GM12878 (cell line): Measurements from ENCODE around the gene XRRA1. TPM values are rescaled to one million over a fixed set of nuclear protein-coding genes. Genes with fewer than 3 reads are reported as not detected.
"Not testable (repeated sequence)": the region's sequence is repeated elsewhere in the genome, so short reads cannot be mapped to it uniquely, and the experiment has no call there.

Experiments used
- ATAC-seq: fragments of 200-7000 bp; cut with Tn5 transposase; 3 replicates; pipeline ENCODE4 v1.9.1; 2020; ENCODE audit warnings: mild to moderate bottlenecking, moderate library complexity
- BruUV-seq: library from RNA; stranded (reverse); fragments of 400-500 nt; replicated peaks from 2 replicates; lab custom pipeline; 2021; lab: Mats Ljungman, UMichigan
- CTCF ChIA-PET: fragments of 300-600 bp; sonication (Branson Sonifier 250); formaldehyde crosslinking; extraction: SDS; loops from one replicate; lab custom pipeline; 2021; ENCODE audit warnings: inconsistent platforms; lab: Yijun Ruan, JAX
- POLR2A ChIA-PET: fragments of 350-600 bp; formaldehyde crosslinking; extraction: SDS; loops from one replicate; lab custom pipeline; 2021; ENCODE audit warnings: inconsistent platforms; lab: Charles Lee
- RAD21 ChIA-PET: fragments of 300-600 bp; sonication (Branson Sonifier 250); formaldehyde crosslinking; loops from one replicate; lab custom pipeline; 2023; ENCODE audit warnings: antibody characterized with exemption; ENCODE audit not compliant: unreplicated experiment; lab: Charles Lee
- SMC1A ChIA-PET: fragments of 300-600 bp; sonication (Branson Sonifier 250); formaldehyde crosslinking; loops from one replicate; lab custom pipeline; 2023; ENCODE audit not compliant: unreplicated experiment, uncharacterized antibody; lab: Charles Lee
- DNase-seq: peaks from one replicate; pipeline ENCODE4 v3.0.0-alpha.2; 2011; ENCODE audit warnings: low read depth, low spot score
- FAIRE-seq: peaks from 3 replicates; lab custom pipeline; 2011; peaks lifted over from hg19 to GRCh38; lab: Jason Lieb, UNC
- H2AFZ ChIP-seq: 2 replicates; pipeline ENCODE4 v1.6.0; 2011; ENCODE audit warnings: low read depth, low read length, control low read depth; ENCODE audit not compliant: control insufficient read depth
- H3K27ac ChIP-seq: 2 replicates; pipeline ENCODE4 v1.5.1; 2011; ENCODE audit warnings: control low read depth; ENCODE audit not compliant: control insufficient read depth, insufficient read depth
- H3K27me3 ChIP-seq, 2 experiments: replicated peaks in 1 of 2; 2 replicates each; pipeline versions ENCODE4 v1.6.0 to v1.6.1; 2011; ENCODE audit warnings: low read length in 1 of 2; ENCODE audit not compliant: control insufficient read depth in 2 of 2, insufficient read depth in 2 of 2
- H3K36me3 ChIP-seq, 2 experiments: 2 replicates each; pipeline ENCODE4 v1.5.1; 2011; ENCODE audit warnings: low read length in 1 of 2; ENCODE audit not compliant: control insufficient read depth in 2 of 2, insufficient read depth in 2 of 2
- H3K4me1 ChIP-seq: 2 replicates; pipeline ENCODE4 v1.6.1; 2011; ENCODE audit warnings: mild to moderate bottlenecking, low read length, moderate library complexity, mixed read lengths; ENCODE audit not compliant: control insufficient read depth, insufficient read depth
- H3K4me2 ChIP-seq: 2 replicates; pipeline ENCODE4 v1.6.0; 2011; ENCODE audit warnings: control low read depth; ENCODE audit not compliant: control insufficient read depth, insufficient read depth
- H3K4me3 ChIP-seq: fragments of 200-600 bp; sonication (generic); 2 replicates; pipeline ENCODE4 v1.5.1; 2016
- H3K79me2 ChIP-seq: 2 replicates; pipeline ENCODE4 v1.6.0; 2011; ENCODE audit warnings: low read length; ENCODE audit not compliant: control insufficient read depth, insufficient read depth
- H3K9ac ChIP-seq: 2 replicates; pipeline ENCODE4 v1.8.0; 2011; ENCODE audit warnings: low read length, control low read depth, mixed read lengths; ENCODE audit not compliant: control insufficient read depth, insufficient read depth
- H3K9me3 ChIP-seq: replicated peaks from 3 replicates; pipeline ENCODE4 v1.5.1; 2011; ENCODE audit warnings: mild to moderate bottlenecking, low read length; ENCODE audit not compliant: control insufficient read depth, insufficient read depth
- H4K20me1 ChIP-seq: 2 replicates; pipeline ENCODE4 v1.6.0; 2011; ENCODE audit not compliant: control insufficient read depth, insufficient read depth
- ATF3 ChIP-seq: IDR thresholded peaks from 2 replicates; pipeline ENCODE4 v1.6.1; 2011; ENCODE audit warnings: low read depth, mild to moderate bottlenecking, low read length, moderate library complexity, borderline replicate concordance; ENCODE audit errors: extremely low read depth
- CBFB ChIP-seq: IDR thresholded peaks from 2 replicates; pipeline ENCODE4 v1.6.1; 2016; ENCODE audit warnings: antibody characterized with exemption, low read depth
- RAD21 ChIP-seq: IDR thresholded peaks from 2 replicates; pipeline ENCODE4 v1.6.1; 2011; ENCODE audit warnings: mild to moderate bottlenecking, low read depth, low read length, moderate library complexity; ENCODE audit not compliant: insufficient read depth
- RFX5 ChIP-seq: IDR thresholded peaks from 2 replicates; pipeline ENCODE4 v1.6.1; 2011; ENCODE audit warnings: low read depth, low read length, improper control_type of control experiment
- SIN3A ChIP-seq: IDR thresholded peaks from 2 replicates; pipeline ENCODE4 v1.6.1; 2012; ENCODE audit warnings: low read depth, low read length, improper control_type of control experiment
- ZZZ3 ChIP-seq: IDR thresholded peaks from 2 replicates; pipeline ENCODE4 v1.6.1; 2011; ENCODE audit warnings: low read depth; ENCODE audit not compliant: control insufficient read depth, insufficient read length
- WGBS: methylation state at CpG from one replicate; pipeline ENCODE4 v1.1.6; 2016; ENCODE audit warnings: low lambda C conversion rate; ENCODE audit not compliant: insufficient replicate concordance, insufficient coverage; ENCODE audit errors: missing lambda C conversion rate; 5-methylcytosine and 5-hydroxymethylcytosine counted together
- in situ Hi-C: fragments of 300-500 bp; cut with MboI; formaldehyde crosslinking; loops from 9 replicates; pipeline ENCODE4 v1.14.3; 2018; ENCODE audit warnings: mixed read lengths
- intact Hi-C: fragments of 100-400 bp; cut with micrococcal nuclease; formaldehyde crosslinking; loops from one replicate; pipeline ENCODE4 v1.14.2; 2022; ENCODE audit not compliant: unreplicated experiment
- polyA plus RNA-seq, 11 experiments: library from polyadenylated mRNA; depleted of rRNA in 4 of 11; unstranded in 6 of 11; stranded (reverse) in 5 of 11; fragments of >200 nt; fragmentation: Nextera tagmentation in 4 of 11; fragmentation: Illumina TruSeq in 1 of 11; extraction: Ambion mirVana in 4 of 11; extraction: Trizol in 1 of 11; gene quantifications; 1 replicate in 1 of 11; 2 replicates in 10 of 11; pipeline versions ENCODE4 v1.2.1 to v1.2.3, GENCODE V29; 2011 to 2016; ENCODE audit warnings: inconsistent platforms in 2 of 11, missing spikeins in 2 of 11, low read depth in 1 of 11
- total RNA-seq, 4 experiments: library from RNA; depleted of rRNA in 3 of 4; stranded (reverse); fragments of >200 nt in 3 of 4; fragmentation: Illumina TruSeq in 1 of 4; extraction: Trizol in 1 of 4; gene quantifications; 2 replicates each; pipeline versions ENCODE4 v1.2.1 to v1.2.3, GENCODE V29; 2013 to 2021

XRRA1 gene
- total and polyA plus RNA-seq, 10 of the 15 experiments (the other 5 are each of a cell fraction or from before 2014, with no cell fraction given) = 2.5 to 8.8 (median 4.6) TPM

GRCh38 chr11:74966651-74967050, 17.8 kb upstream of the XRRA1 start:
- DNase-seq = no peak
- H3K36me3 ChIP-seq = peaks cover 6 to 30% of the 10 kb centered on the region in 2 experiments
- H2AFZ ChIP-seq = no peak overlapping the region
- in situ Hi-C loops = no loop called here
- 82% methylated on average over 5 of the region's 5 CpGs for WGBS
- no TSS peak for BruUV-seq
- no peak overlapping the region for H3K27ac ChIP-seq
- ChIA-PET CTCF (no interaction called here), RAD21 (no interaction called here), SMC1A (interaction anchor here (1.1 to 1.6 kb wide), 3 partner anchors 9 to 35 kb away, joined by 3 to 4 read pairs (median 3); no protein-coding TSS in a partner anchor), POLR2A (no interaction called here)
- H3K79me2 ChIP-seq = peaks cover 54% of the 10 kb centered on the region
- intact Hi-C loops = no loop called here
- no peak for ATAC-seq
- no peaks in the 10 kb centered on the region for H3K9me3 ChIP-seq
- no peak overlapping the region for H3K4me2 ChIP-seq
- no peak for TF ChIP-seq CBFB
- TF ChIP-seq ZZZ3 = no peak
- TF ChIP-seq RFX5 = no peak
- no peak for TF ChIP-seq RAD21
- no peak for TF ChIP-seq SIN3A
- no peak for TF ChIP-seq ATF3
- no peaks in the 10 kb centered on the region; the same call in 1 of the 2 replicates for H3K4me1 ChIP-seq
- no peak overlapping the region for H3K9ac ChIP-seq
- no peak overlapping the region for H3K4me3 ChIP-seq
- 0 out of 2 replicates have a peak, but pooled peaks cover 2% of the 10 kb centered on the region for H4K20me1 ChIP-seq
- no peaks in the 10 kb centered on the region for H3K27me3 ChIP-seq
- FAIRE-seq = no peak

- intact Hi-C loops, H2AFZ ChIP-seq, H3K4me2 ChIP-seq, FAIRE-seq, H3K4me3 ChIP-seq, H3K27ac ChIP-seq, DNase-seq, ATAC-seq, H3K9me3 ChIP-seq, H3K27me3 ChIP-seq, in situ Hi-C loops, BruUV-seq, H3K9ac ChIP-seq: not testable (repeated sequence)
- ChIA-PET SMC1A (interaction anchor here (0.7 to 1.4 kb wide), 6 partner anchors 10 to 76 kb away, joined by 3 to 4 read pairs (median 3); partner anchors contain the start of genes SPCS2 and XRRA1), RAD21 (interaction anchor here (1.4 to 1.6 kb wide), 2 partner anchors 9 to 30 kb away, joined by 4 read pairs; no protein-coding TSS in a partner anchor), CTCF (interaction anchor here (0.7 to 1.5 kb wide), 3 partner anchors 33 to 288 kb away, joined by 3 to 7 read pairs (median 3); no protein-coding TSS in a partner anchor), POLR2A (interaction anchor here (0.9 to 2.0 kb wide), 4 partner anchors 9 to 32 kb away, joined by 3 to 7 read pairs (median 4); partner anchors contain the start of gene NEU3)
- Histone ChIP-seq H3K36me3 (peaks cover 0 to 21% of the 10 kb centered on the region in 2 experiments; a peak in 2 of 4 replicates), H3K79me2 (peaks cover 99% of the 10 kb centered on the region), H4K20me1 (peaks cover 10% of the 10 kb centered on the region; the same call in 1 of the 2 replicates), H3K4me1 (peaks cover 19% of the 10 kb centered on the region)
- WGBS = 97% methylated on average over 6 of the region's 6 CpGs
Measured at GRCh38 chr11:74960128-74960527, 11.2 kb upstream of the XRRA1 start.
